ENCODE data around the gene ARFGAP3. TPM values are rescaled to one million over a fixed set of nuclear protein-coding genes. Genes with fewer than 3 reads are reported as not detected.

The ARFGAP3 gene
- total and polyA plus RNA-seq, 2 experiments from 2014 or later, result 14.8 to 19.1 TPM

GRCh38 chr22:42869463-42869862, 12.4 kb upstream of the ARFGAP3 start:
- DNase-seq (ENCODE audit: low spot score) (no peak), ATAC-seq (no peak)
- peaks cover 3% of the 10 kb centered on the region; the same call in 1 of the 3 replicates for H3K4me1 Mint-ChIP-seq
- Histone ChIP-seq H3K9me2 (ENCODE audit: insufficient read depth) (no peaks in the 10 kb centered on the region), H3K4me3 (no peak overlapping the region), H3K36me3 (ENCODE audit: insufficient read depth) (peaks cover 8% of the 10 kb centered on the region; the same call in 1 of the 2 replicates), H3K27me3 (ENCODE audit: insufficient read depth) (no peaks in the 10 kb centered on the region), H4K20me1 (replicated peaks; ENCODE audit: insufficient read depth) (no peaks in the 10 kb centered on the region), H3F3A (replicated peaks; ENCODE audit: low read depth) (no peaks in the 10 kb centered on the region), H3K4me2 (no peak overlapping the region), H3K79me2 (replicated peaks; ENCODE audit: insufficient read depth) (no peaks in the 10 kb centered on the region), H3K4me1 (ENCODE audit: insufficient read depth) (no peaks in the 10 kb centered on the region), H2AFZ (no peak overlapping the region), H3K27ac (ENCODE audit: low read depth) (no peak overlapping the region)
- no peaks in the 10 kb centered on the region; the same call in 2 of the 3 replicates for H3K9me3 Mint-ChIP-seq
- peaks cover 4% of the 10 kb centered on the region; the same call in 1 of the 3 replicates for H3K36me3 Mint-ChIP-seq (ENCODE audit: low read depth)
- no peak overlapping the region for H3K4me3 Mint-ChIP-seq
- H3K27me3 Mint-ChIP-seq (ENCODE audit: insufficient read depth, low read depth, poor library complexity), result peaks cover 18% of the 10 kb centered on the region
- no peak overlapping the region for H3K27ac Mint-ChIP-seq
- no peak for TF ChIP-seq POLR2AphosphoS5 (IDR thresholded peaks at IDR 0.05; ENCODE audit: low read depth)
- TF ChIP-seq ZNF114 (CRISPR knock-in tag; IDR thresholded peaks at IDR 0.05), result no peak
- TF ChIP-seq NANOG (IDR thresholded peaks at IDR 0.05; ENCODE audit: borderline replicate concordance), result no peak
- TF ChIP-seq EZH2phosphoT487 (IDR thresholded peaks at IDR 0.05; ENCODE audit: unreplicated experiment), result no peak
- no peak for TF ChIP-seq EZH2 (IDR thresholded peaks at IDR 0.05; ENCODE audit: low read depth, unreplicated experiment)

GRCh38 chr22:42868751-42869251, 11.7 kb upstream of the ARFGAP3 start:
- Histone ChIP-seq H3K9me2 (ENCODE audit: insufficient read depth) (no peaks in the 10 kb centered on the region), H3K4me2 (no peak overlapping the region), H2AFZ (no peak overlapping the region), H3K4me3 (no peak overlapping the region), H3K4me1 (ENCODE audit: insufficient read depth) (no peaks in the 10 kb centered on the region), H4K20me1 (replicated peaks; ENCODE audit: insufficient read depth) (no peaks in the 10 kb centered on the region), H3K36me3 (ENCODE audit: insufficient read depth) (peaks cover 8% of the 10 kb centered on the region; the same call in 1 of the 2 replicates), H3F3A (replicated peaks; ENCODE audit: low read depth) (no peaks in the 10 kb centered on the region), H3K27ac (ENCODE audit: low read depth) (no peak overlapping the region), H3K27me3 (ENCODE audit: insufficient read depth) (no peaks in the 10 kb centered on the region), H3K79me2 (replicated peaks; ENCODE audit: insufficient read depth) (no peaks in the 10 kb centered on the region)
- H3K27me3 Mint-ChIP-seq (ENCODE audit: insufficient read depth, low read depth, poor library complexity), result peaks cover 18% of the 10 kb centered on the region
- no peak overlapping the region for H3K4me3 Mint-ChIP-seq
- peaks cover 3% of the 10 kb centered on the region; the same call in 1 of the 3 replicates for H3K4me1 Mint-ChIP-seq
- no peak overlapping the region for H3K27ac Mint-ChIP-seq
- peaks cover 2% of the 10 kb centered on the region; the same call in 1 of the 3 replicates for H3K36me3 Mint-ChIP-seq (ENCODE audit: low read depth)
- ATAC-seq (no peak), DNase-seq (ENCODE audit: low spot score) (no peak)
- no peaks in the 10 kb centered on the region; the same call in 2 of the 3 replicates for H3K9me3 Mint-ChIP-seq
- no peak for TF ChIP-seq NANOG (IDR thresholded peaks at IDR 0.05; ENCODE audit: borderline replicate concordance)
- TF ChIP-seq STAT1 (IDR thresholded peaks at IDR 0.05; ENCODE audit: unreplicated experiment), result no peak
- TF ChIP-seq EZH2 (IDR thresholded peaks at IDR 0.05; ENCODE audit: low read depth, unreplicated experiment), result no peak
- no peak for TF ChIP-seq POLR2AphosphoS5 (IDR thresholded peaks at IDR 0.05; ENCODE audit: low read depth)
- no peak for TF ChIP-seq ZNF331 (CRISPR knock-in tag; IDR thresholded peaks at IDR 0.05; ENCODE audit: low read depth)
- TF ChIP-seq ZNF462 (CRISPR knock-in tag; IDR thresholded peaks at IDR 0.05), result no peak
- no peak for TF ChIP-seq JUNB (IDR thresholded peaks at IDR 0.05; ENCODE audit: unreplicated experiment)
- TF ChIP-seq ZNF114 (CRISPR knock-in tag; IDR thresholded peaks at IDR 0.05), result no peak
- no peak for TF ChIP-seq ETS1 (IDR thresholded peaks at IDR 0.05)
- no peak for TF ChIP-seq CTCF (conservative IDR thresholded peaks at IDR 0.05; ENCODE audit: low read depth in 2 of 2)
- TF ChIP-seq EZH2phosphoT487 (IDR thresholded peaks at IDR 0.05; ENCODE audit: unreplicated experiment), result no peak

Data from GM23338 (cell line).